Trophoblast cell (in vitro differentiated cells and primary cell): ENCODE results near the gene GLIS1.

Experiments used
- DNase-seq, 2 donors: peaks; one replicate each; pipeline ENCODE4 v3.0.0-alpha.2; 2016
- H2AFZ ChIP-seq: 2 replicates; pipeline ENCODE4 v1.6.1; 2013; ENCODE audit warnings: low read length, moderate library complexity, mild to moderate bottlenecking; ENCODE audit not compliant: insufficient read depth, poor library complexity
- H2AK5ac ChIP-seq: 2 replicates; pipeline ENCODE4 v1.6.1; 2013; ENCODE audit warnings: mild to moderate bottlenecking, low read length
- H2BK120ac ChIP-seq: 2 replicates; pipeline ENCODE4 v1.6.1; 2013; ENCODE audit warnings: low read length, mild to moderate bottlenecking, moderate library complexity; ENCODE audit not compliant: insufficient read depth, poor library complexity
- H2BK12ac ChIP-seq: 2 replicates; pipeline ENCODE4 v1.6.1; 2013; ENCODE audit warnings: mild to moderate bottlenecking, low read length, moderate library complexity
- H2BK5ac ChIP-seq: 2 replicates; pipeline ENCODE4 v1.6.1; 2013; ENCODE audit warnings: low read length, low read depth, moderate library complexity, mild to moderate bottlenecking; ENCODE audit not compliant: poor library complexity
- H3K14ac ChIP-seq: 2 replicates; pipeline ENCODE4 v1.6.1; 2013; ENCODE audit warnings: mild to moderate bottlenecking, low read length
- H3K18ac ChIP-seq: 2 replicates; pipeline ENCODE4 v1.6.1; 2013; ENCODE audit warnings: mild to moderate bottlenecking, low read length
- H3K23ac ChIP-seq: 2 replicates; pipeline ENCODE4 v1.6.1; 2013; ENCODE audit warnings: low read length
- H3K27ac ChIP-seq: 2 replicates; pipeline ENCODE4 v1.5.1; 2013; ENCODE audit warnings: low read depth, mild to moderate bottlenecking, inconsistent platforms, low read length, moderate library complexity
- H3K27me3 ChIP-seq: 2 replicates; pipeline ENCODE4 v1.6.1; 2013; ENCODE audit warnings: inconsistent platforms, mild to moderate bottlenecking, low read length, moderate library complexity; ENCODE audit not compliant: insufficient read depth
- H3K36me3 ChIP-seq, 2 experiments: 1 replicate in 1 of 2; 2 replicates in 1 of 2; pipeline ENCODE4 v1.6.1; 2013; ENCODE audit warnings: low read length in 2 of 2, mild to moderate bottlenecking in 2 of 2, moderate library complexity in 1 of 2; ENCODE audit not compliant: insufficient read depth in 2 of 2, control insufficient read depth in 1 of 2
- H3K4ac ChIP-seq: 2 replicates; pipeline ENCODE4 v1.6.1; 2013; ENCODE audit warnings: low read depth, mild to moderate bottlenecking, low read length, moderate library complexity
- H3K4me1 ChIP-seq, 2 experiments: 1 replicate in 1 of 2; 2 replicates in 1 of 2; pipeline ENCODE4 v1.6.1; 2013; ENCODE audit warnings: low read length in 2 of 2, mild to moderate bottlenecking in 2 of 2, moderate library complexity in 1 of 2; ENCODE audit not compliant: insufficient read depth in 2 of 2, control insufficient read depth in 1 of 2
- H3K4me2 ChIP-seq: 2 replicates; pipeline ENCODE4 v1.6.1; 2013; ENCODE audit warnings: inconsistent platforms, mild to moderate bottlenecking, low read length, moderate library complexity
- H3K4me3 ChIP-seq: 2 replicates; pipeline ENCODE4 v1.5.1; 2013; ENCODE audit warnings: mild to moderate bottlenecking, low read depth, low read length, inconsistent platforms
- H3K79me1 ChIP-seq: one replicate; pipeline ENCODE4 v1.6.1; 2013; ENCODE audit warnings: low read length
- H3K79me2 ChIP-seq: 2 replicates; pipeline ENCODE4 v1.6.1; 2013; ENCODE audit warnings: low read length, mild to moderate bottlenecking; ENCODE audit not compliant: control insufficient read depth, insufficient read depth, poor library complexity
- H3K9ac ChIP-seq: 2 replicates; pipeline ENCODE4 v1.6.1; 2013; ENCODE audit warnings: mild to moderate bottlenecking, low read length
- H3K9me3 ChIP-seq: 2 replicates; pipeline ENCODE4 v1.6.1; 2013; ENCODE audit warnings: low read depth, mild to moderate bottlenecking, control low read depth, inconsistent platforms, low read length; ENCODE audit not compliant: insufficient read depth
- H4K12ac ChIP-seq: 2 replicates; pipeline ENCODE4 v1.6.1; 2013; ENCODE audit warnings: low read depth, mild to moderate bottlenecking, low read length, moderate library complexity
- H4K8ac ChIP-seq: 2 replicates; pipeline ENCODE4 v1.6.1; 2013; ENCODE audit warnings: low read depth, mild to moderate bottlenecking, low read length, moderate library complexity
- H4K91ac ChIP-seq: one replicate; pipeline ENCODE4 v1.6.1; 2013; ENCODE audit warnings: low read depth, mild to moderate bottlenecking, low read length, moderate library complexity
- WGBS: extraction: QIAGEN DNeasy Blood & Tissue Kit; methylation state at CpG from one replicate; pipeline ENCODE4 v1.1.7; 2013; ENCODE audit warnings: missing lambda C conversion rate; ENCODE audit not compliant: insufficient read length, insufficient coverage; ENCODE audit errors: extremely low coverage; 5-methylcytosine and 5-hydroxymethylcytosine counted together

GLIS1 gene

GRCh38 chr1:53638360-53639035 lies 100.5 kb downstream of the GLIS1 start:
- no peak overlapping the region for H4K91ac ChIP-seq
- H3K4me1 ChIP-seq, result no peaks in the 10 kb centered on the region
- no peak overlapping the region for H2AFZ ChIP-seq
- DNase-seq, result no peak
- H3K14ac ChIP-seq, result no peak overlapping the region
- no peak overlapping the region for H4K12ac ChIP-seq
- H3K9me3 ChIP-seq, result no peaks in the 10 kb centered on the region
- H3K9ac ChIP-seq, result no peak overlapping the region
- H3K36me3 ChIP-seq, result no peaks in the 10 kb centered on the region
- H3K18ac ChIP-seq, result no peak overlapping the region
- no peak overlapping the region for H3K27ac ChIP-seq
- H3K4me3 ChIP-seq, result no peak overlapping the region
- no peaks in the 10 kb centered on the region for H3K79me2 ChIP-seq
- H3K79me1 ChIP-seq, result no peaks in the 10 kb centered on the region
- H3K27me3 ChIP-seq, result no peaks in the 10 kb centered on the region
- no peak overlapping the region for H2AK5ac ChIP-seq
- H4K8ac ChIP-seq, result no peak overlapping the region
- H2BK120ac ChIP-seq, result no peak overlapping the region
- no peak overlapping the region for H3K4me2 ChIP-seq
- no peak overlapping the region for H3K4ac ChIP-seq
- no peak overlapping the region for H3K23ac ChIP-seq
- WGBS, result no CpG with 5 or more reads among the region's 8 CpGs
- H2BK12ac ChIP-seq, result no peak overlapping the region
- no peak overlapping the region for H2BK5ac ChIP-seq

GRCh38 chr1:53637511-53638359 lies 101.2 kb downstream of the GLIS1 start:
- Histone ChIP-seq H4K12ac (no peak overlapping the region), H2AK5ac (no peak overlapping the region), H4K8ac (no peak overlapping the region), H3K4ac (no peak overlapping the region), H2BK120ac (no peak overlapping the region), H3K79me1 (no peaks in the 10 kb centered on the region), H3K14ac (no peak overlapping the region), H3K4me1 (no peaks in the 10 kb centered on the region), H3K4me2 (no peak overlapping the region), H3K9ac (no peak overlapping the region), H2BK5ac (no peak overlapping the region), H3K18ac (no peak overlapping the region), H3K27ac (no peak overlapping the region), H2AFZ (no peak overlapping the region), H3K79me2 (no peaks in the 10 kb centered on the region), H3K23ac (no peak overlapping the region), H3K9me3 (peaks cover 3% of the 10 kb centered on the region), H3K4me3 (no peak overlapping the region), H2BK12ac (no peak overlapping the region), H3K27me3 (no peaks in the 10 kb centered on the region), H3K36me3 (no peaks in the 10 kb centered on the region), H4K91ac (no peak overlapping the region)
- no CpG with 5 or more reads among the region's 14 CpGs for WGBS
- DNase-seq, result no peak

- Histone ChIP-seq H3K9ac (no peak overlapping the region), H3K79me1 (no peaks in the 10 kb centered on the region), H2AFZ (no peak overlapping the region), H3K36me3 (no peaks in the 10 kb centered on the region), H3K18ac (no peak overlapping the region), H3K23ac (no peak overlapping the region), H4K12ac (no peak overlapping the region), H3K9me3 (peaks cover 3% of the 10 kb centered on the region), H3K27me3 (no peaks in the 10 kb centered on the region), H3K79me2 (no peaks in the 10 kb centered on the region), H4K8ac (no peak overlapping the region), H4K91ac (no peak overlapping the region), H2BK12ac (no peak overlapping the region), H2BK5ac (no peak overlapping the region), H2AK5ac (no peak overlapping the region), H3K4me1 (no peaks in the 10 kb centered on the region), H3K27ac (no peak overlapping the region), H2BK120ac (no peak overlapping the region), H3K4me2 (no peak overlapping the region), H3K4ac (no peak overlapping the region), H3K4me3 (peak overlapping the region; percentile 29), H3K14ac (no peak overlapping the region)
- WGBS, result no CpG with 5 or more reads among the region's 11 CpGs
- DNase-seq, result no peak
These were observed 102.3 kb downstream of the GLIS1 start for GRCh38 chr1:53636621-53637171.

GRCh38 chr1:53634571-53634979 lies 104.4 kb downstream of the GLIS1 start:
- H3K4ac ChIP-seq, result no peak overlapping the region
- no peak overlapping the region for H2BK5ac ChIP-seq
- no peak overlapping the region for H3K9ac ChIP-seq
- H4K8ac ChIP-seq, result no peak overlapping the region
- no CpG with 5 or more reads among the region's 10 CpGs for WGBS
- H3K9me3 ChIP-seq, result peaks cover 3% of the 10 kb centered on the region
- no peak overlapping the region for H3K27ac ChIP-seq
- H3K79me2 ChIP-seq, result no peaks in the 10 kb centered on the region
- H3K36me3 ChIP-seq, result no peaks in the 10 kb centered on the region
- H2AFZ ChIP-seq, result no peak overlapping the region
- no peaks in the 10 kb centered on the region for H3K27me3 ChIP-seq
- no peak overlapping the region for H2BK120ac ChIP-seq
- no peaks in the 10 kb centered on the region for H3K79me1 ChIP-seq
- H3K14ac ChIP-seq, result no peak overlapping the region
- no peak overlapping the region for H4K12ac ChIP-seq
- H3K4me1 ChIP-seq, result no peaks in the 10 kb centered on the region
- H3K4me2 ChIP-seq, result no peak overlapping the region
- H2AK5ac ChIP-seq, result no peak overlapping the region
- DNase-seq, result no peak
- H4K91ac ChIP-seq, result no peak overlapping the region
- no peak overlapping the region for H3K4me3 ChIP-seq
- no peak overlapping the region for H3K18ac ChIP-seq
- H2BK12ac ChIP-seq, result no peak overlapping the region
- H3K23ac ChIP-seq, result no peak overlapping the region
